HFF-Myc (cell line): ENCODE data around the gene DCD.

Experiments used
- DNase-seq: peaks from one replicate; pipeline ENCODE4 v3.0.0-alpha.2; 2011; ENCODE audit warnings: low read depth; ENCODE audit errors: extremely low read depth
- H3K4me3 ChIP-seq: replicated peaks from 2 replicates; pipeline ENCODE4 v1.5.1; 2011; ENCODE audit warnings: low read depth, mild to moderate bottlenecking, control low read depth, low read length
- CTCF ChIP-seq: IDR thresholded peaks from 2 replicates; pipeline ENCODE4 v1.5.1; 2012; ENCODE audit warnings: mild to moderate bottlenecking, low read depth, low read length, control low read depth; ENCODE audit errors: missing control alignments

The DCD gene

DNA sequence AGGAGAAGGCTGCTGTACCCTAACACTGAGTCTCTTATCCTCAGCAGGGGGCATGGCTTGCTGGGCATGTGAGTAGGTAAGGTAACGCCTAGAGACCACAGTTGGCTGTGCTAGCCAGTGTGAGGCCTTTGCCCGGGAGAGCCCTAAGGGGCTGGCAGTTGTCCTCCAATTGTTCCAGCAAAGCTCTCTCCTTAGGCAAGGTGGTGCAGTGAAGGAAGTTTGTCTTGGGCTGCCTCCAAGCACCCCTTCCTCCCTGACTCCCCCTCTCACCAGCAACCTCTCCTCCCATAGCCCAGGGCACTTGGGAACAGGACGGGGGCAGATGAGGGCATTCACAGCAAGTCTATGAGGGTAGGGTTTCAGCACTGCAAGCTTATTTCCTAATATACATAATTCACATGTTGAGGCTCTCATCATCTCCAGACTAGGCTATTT, 36.4 kb downstream of the DCD start:
- TF ChIP-seq CTCF: no peak
- H3K4me3 ChIP-seq: no peak overlapping the region
- no peak for DNase-seq

DNA sequence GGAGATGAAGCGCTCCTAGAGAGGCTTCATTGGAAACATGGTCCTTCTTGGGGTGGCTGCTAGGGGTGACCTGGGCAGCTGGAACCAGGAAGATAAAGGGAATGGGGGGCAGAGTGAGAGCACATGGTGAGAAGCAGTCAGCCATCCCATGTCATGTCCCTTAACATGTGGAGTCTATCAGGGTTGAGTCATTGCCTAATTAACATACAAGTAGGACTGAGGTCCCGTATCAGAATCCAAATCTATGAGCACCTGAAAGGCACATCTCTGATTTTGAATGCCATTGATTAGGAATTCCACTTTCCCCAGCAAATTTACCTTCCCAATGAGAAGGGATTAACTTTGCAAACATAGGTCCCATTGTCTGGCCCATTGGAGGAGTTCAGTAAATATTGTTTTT, 39.4 kb downstream of the DCD start:
- DNase-seq: no peak
- no peak overlapping the region for H3K4me3 ChIP-seq
- TF ChIP-seq CTCF: no peak

GRCh38 chr12:54608156-54608555, 40.0 kb downstream of the DCD start:
- DNase-seq: no peak
- TF ChIP-seq CTCF: no peak
- no peak overlapping the region for H3K4me3 ChIP-seq

DNA sequence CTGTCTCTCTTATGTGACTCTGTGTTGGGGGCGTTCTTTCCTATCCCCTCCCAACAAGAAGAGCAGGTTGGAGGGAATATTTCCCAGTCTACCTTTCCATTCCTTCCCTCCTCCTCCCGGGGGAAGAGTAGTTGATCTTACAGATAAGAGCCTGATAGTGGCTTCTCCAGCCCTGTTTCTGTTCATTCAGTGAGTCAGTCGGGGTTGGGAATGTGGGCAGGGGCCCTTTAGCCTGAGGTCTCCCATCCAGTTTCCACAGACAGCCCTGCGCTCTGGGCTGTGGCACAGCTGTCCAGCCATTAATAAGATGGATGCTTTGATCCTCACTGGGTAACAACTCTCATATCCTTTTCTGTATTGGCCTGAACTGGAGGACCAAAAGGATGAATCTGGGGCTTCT, 41.6 kb downstream of the DCD start:
- no peak for DNase-seq
- no peak overlapping the region for H3K4me3 ChIP-seq
- no peak for TF ChIP-seq CTCF

- TF ChIP-seq CTCF: no peak
- no peak overlapping the region for H3K4me3 ChIP-seq
- DNase-seq: no peak
These were observed 42.8 kb downstream of the DCD start for GRCh38 chr12:54605138-54605970.

GRCh38 chr12:54604436-54604835, 43.7 kb downstream of the DCD start:
- no peak for TF ChIP-seq CTCF
- no peak for DNase-seq
- H3K4me3 ChIP-seq: no peak overlapping the region
